GM12872 (cell line): ENCODE measurements around the gene KDELR1.

Experiments used
- TF ChIP-seq, protein P1 (sequence below): IDR thresholded peaks from 3 replicates; pipeline ENCODE4 v1.5.1; 2011; ENCODE audit warnings: low read depth, mild to moderate bottlenecking, low read length, moderate library complexity; ENCODE audit not compliant: insufficient read depth

The KDELR1 gene

DNA sequence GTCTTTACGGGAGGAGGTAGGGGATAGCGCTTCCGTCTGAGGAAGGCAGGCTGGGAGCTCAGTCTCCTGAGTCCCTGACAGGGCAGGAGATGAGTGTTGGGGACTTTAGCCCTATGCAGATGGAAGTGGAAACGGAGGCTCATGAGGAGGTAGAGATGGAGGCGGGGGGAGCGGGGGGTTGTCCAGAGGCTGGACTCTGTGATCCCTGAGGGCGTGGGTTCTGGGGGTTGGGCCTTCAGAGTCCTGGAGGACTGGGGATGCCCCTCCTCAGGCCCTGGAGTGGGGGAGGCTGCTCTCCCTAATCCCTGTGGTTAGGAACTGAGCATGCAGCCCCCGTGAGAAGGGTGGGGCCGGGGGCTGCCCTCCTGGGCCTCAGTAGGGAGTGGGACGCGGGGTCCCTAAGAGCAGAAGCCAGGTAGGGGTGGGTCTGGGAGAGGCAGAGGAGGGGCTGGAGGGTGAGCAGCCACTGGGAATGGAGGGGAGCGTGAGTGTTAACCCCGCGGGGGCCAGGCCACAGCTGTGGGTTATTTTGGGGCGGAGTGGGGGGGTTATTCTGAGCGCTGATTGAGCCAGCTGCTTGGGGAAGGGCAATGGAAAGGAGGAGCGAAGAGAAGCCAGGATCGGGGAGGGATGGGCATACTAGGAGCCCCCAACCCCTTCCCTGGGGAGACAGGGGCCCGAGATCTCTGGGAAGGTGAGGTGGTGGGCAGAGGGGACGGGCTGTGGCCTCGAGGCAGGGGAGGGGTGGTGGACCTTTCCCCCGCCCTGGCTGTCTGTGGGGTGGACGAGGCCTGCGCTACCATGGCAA, 4.9 kb upstream of the KDELR1 start:
- TF ChIP-seq, protein P1, sequence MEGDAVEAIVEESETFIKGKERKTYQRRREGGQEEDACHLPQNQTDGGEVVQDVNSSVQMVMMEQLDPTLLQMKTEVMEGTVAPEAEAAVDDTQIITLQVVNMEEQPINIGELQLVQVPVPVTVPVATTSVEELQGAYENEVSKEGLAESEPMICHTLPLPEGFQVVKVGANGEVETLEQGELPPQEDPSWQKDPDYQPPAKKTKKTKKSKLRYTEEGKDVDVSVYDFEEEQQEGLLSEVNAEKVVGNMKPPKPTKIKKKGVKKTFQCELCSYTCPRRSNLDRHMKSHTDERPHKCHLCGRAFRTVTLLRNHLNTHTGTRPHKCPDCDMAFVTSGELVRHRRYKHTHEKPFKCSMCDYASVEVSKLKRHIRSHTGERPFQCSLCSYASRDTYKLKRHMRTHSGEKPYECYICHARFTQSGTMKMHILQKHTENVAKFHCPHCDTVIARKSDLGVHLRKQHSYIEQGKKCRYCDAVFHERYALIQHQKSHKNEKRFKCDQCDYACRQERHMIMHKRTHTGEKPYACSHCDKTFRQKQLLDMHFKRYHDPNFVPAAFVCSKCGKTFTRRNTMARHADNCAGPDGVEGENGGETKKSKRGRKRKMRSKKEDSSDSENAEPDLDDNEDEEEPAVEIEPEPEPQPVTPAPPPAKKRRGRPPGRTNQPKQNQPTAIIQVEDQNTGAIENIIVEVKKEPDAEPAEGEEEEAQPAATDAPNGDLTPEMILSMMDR, result no peak

DNA sequence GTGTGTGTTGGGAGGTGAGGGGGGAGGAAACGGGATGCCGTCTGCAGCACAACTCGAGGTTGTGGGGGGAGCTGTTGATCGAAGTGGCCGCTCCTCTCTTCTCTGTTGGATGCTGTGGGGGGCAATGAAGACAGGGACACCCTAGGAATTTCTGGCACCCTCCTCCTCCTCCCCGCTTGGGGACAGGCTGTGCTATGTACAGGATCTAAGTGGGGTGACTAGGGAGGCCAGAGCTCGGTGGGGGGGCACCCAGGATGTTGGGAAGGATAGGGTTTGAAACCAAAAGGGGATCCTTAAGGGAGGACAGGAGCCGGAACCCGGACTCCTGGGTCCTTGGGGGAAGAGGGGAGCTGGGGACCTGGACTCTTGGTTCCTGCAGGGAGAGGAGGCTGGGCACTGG, 4.1 kb upstream of the KDELR1 start:
- TF ChIP-seq, protein P1, result no peak

DNA sequence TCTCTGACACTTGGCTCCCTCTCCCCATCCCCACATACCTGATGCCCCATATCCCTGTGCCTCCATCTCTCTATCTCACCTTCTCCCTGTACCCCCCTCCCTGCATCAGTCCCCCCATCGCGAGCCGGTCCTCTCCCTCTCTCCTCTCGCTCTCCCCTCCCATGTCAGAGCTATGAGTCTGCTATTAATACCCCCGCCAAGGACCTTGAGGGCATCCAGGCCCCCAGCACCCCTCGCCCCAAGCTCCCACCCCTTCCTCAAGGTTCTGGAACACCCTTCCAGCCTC, 3.8 kb upstream of the KDELR1 start:
- TF ChIP-seq, protein P1, result no peak

DNA sequence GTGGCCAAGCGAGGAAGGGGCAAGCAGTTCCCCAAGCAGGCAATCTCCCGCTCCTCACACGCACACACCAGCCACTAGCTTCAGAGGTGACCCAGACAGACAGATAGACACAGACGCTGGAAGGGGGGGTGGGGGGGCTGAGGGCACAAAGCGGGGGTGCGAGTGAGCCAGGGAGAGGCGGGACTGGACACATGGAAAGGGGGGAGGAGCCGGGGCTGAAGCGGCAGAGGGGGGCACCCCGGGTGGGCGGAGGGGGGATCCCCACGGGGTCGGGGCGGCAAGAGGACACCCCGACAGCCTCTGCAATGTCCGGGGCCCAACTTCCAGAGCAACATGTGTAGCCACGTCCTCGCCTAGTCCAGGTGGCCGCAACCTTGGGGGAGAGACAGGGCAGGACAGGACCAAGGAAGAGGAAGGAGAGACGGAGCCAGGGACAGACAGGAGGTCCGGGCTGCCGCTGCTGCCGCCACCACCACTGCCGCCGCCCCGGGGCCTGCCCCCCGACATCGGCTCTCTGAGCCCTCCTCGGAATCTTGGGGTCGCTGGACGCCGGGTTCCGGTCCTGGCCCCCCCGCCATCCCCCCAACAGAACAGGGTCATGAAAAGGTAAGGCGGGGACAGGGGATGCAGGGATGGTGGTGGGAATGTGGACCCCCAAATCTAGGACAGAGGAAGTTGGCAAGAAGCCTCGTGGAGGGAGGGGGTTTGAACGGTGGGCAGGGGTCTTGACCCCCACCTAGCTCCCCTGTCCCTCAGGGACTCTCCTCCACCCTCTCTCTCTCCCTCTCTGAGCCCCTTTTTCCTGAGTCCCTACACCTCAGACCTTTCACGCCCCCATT, 3.2 kb upstream of the KDELR1 start:
- TF ChIP-seq, protein P1, result no peak

DNA sequence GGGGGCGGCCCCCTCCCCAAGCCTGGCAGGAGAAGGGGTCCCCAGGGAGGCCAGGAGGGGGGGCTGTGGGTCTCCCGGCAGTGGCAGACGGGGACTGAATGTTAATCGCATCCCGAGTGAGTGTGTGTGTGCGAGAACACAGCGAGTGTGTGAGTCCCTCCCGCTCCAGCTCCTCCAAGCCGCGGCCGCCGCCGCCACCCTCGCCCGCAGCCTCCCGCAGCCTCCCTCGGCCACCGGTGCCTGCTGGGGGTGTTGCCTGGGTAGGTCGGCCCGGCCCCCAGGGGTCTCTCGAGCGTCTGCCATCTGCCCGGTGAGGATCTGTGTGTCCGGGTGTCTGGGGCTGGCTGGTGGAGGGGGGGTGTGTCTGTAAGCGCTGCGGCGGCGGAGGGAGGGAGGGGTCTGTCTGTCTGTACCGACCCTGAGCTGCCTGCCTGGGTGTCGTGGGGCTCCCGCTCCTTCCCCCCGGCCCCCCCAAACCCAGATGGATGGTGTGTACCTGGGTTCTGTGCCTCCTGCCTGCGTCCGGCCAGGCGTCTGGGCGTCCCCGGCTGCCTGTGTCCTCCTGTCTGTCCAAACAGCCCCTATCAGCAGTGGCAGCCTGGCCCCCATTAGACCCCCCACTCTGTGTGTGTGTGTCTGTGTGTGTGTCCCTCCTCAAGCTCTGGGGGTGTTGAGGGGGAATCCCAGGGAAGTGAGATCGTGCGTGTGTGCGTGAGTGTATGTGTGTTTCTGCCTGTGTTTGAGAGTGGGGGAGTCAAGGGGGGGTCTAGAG, 2.4 kb upstream of the KDELR1 start, which contains the start of gene GRIN2D:
GRIN2D (plus strand) TSS at position 110 of the 772 bp plus-strand sequence. CDS start 4,725 bp downstream, outside the sequence.
- TF ChIP-seq, protein P1, result no peak

DNA sequence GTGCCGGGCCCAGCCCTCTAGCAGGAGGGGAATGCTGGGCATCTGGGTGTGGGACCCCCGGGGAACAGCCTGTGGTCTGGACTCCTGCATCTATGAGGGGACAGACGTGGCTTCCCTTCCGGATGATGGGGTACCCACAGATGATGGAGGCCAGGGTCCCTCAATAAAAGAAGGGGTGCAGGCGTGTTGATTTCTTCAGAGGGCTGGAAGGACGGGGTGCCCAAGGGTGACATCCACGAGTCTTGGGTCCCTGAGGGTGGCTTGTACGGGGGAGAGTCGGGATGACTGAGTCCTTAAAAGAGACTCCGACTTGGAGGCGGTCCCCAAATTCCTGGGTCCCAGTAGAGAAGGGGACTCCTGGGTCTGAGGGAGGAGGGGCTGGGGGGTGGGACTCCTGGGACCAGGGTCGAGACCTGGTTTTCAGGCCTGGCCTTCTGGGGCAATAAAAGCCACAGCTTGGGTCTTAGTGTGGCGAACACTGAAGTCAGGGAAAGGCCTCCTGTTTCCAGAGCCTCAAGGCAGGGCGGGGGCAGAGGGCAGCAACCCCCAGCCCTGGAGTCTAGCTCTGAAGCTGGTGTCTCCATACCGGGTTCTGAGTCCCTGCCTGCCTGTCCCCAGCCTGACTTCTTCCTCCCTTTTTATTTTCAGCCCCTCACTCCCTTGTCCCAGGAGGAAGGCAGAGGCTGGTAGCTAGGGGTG, 1.7 kb upstream of the KDELR1 start:
- TF ChIP-seq, protein P1, result no peak
